HepG2 (cell line): ENCODE measurements around the gene PPM1H.

ENCODE experiments used
- GABPA ChIP-seq, 2 experiments: IDR thresholded peaks; 2 replicates each; pipeline ENCODE4 v1.6.1; 2011 to 2016; ENCODE audit warnings: low read depth in 2 of 2, low read length in 1 of 2, missing biosample characterization in 1 of 2, missing genetic modification characterization in 1 of 2
- JUNB ChIP-seq: sonication (generic); formaldehyde crosslinking; IDR thresholded peaks from 2 replicates; pipeline ENCODE4 v1.8.0; 2022; ENCODE audit warnings: missing genetic modification reagents, mild to moderate bottlenecking, borderline replicate concordance
- KLF6 ChIP-seq: IDR thresholded peaks from 2 replicates; pipeline ENCODE4 v1.8.0; 2016; ENCODE audit warnings: missing biosample characterization, missing genetic modification reagents
- ZNF75D ChIP-seq: sonication (generic); formaldehyde crosslinking; IDR thresholded peaks from 2 replicates; pipeline ENCODE4 v1.8.1; 2023; ENCODE audit warnings: missing genetic modification reagents, mild to moderate bottlenecking, borderline replicate concordance

DNA sequence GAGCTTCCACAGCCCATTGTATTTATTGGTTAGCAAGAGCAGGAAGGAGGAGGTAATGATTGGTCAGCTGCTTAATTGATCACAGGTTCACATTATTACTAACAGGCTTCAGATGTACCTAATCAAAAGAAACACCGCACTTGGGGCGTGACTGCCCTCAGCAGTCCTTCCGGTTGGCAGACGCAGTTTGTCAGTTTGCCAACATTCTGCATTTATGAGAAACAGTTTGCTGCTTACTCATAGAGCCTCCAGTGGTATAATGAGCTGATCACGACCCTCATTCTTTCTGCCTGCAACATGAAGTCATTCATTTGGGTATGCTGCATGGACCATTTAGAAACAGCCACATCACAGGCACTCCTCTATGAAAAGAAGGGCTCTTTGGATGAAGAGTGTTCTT is 42.5 kb upstream of the PPM1H start:
- TF ChIP-seq ZNF75D (CRISPR knock-in tag) (no peak), JUNB (CRISPR knock-in tag) (no peak), KLF6 (CRISPR knock-in tag) (no peak), GABPA (IDR thresholded peaks at IDR 0.05; ENCODE audit: low read depth, low read length) (no peak), GABPA (CRISPR knock-in tag; IDR thresholded peaks at IDR 0.05; ENCODE audit: low read depth) (no peak)
